ENCODE data around the gene OR6J1. TPM values are rescaled to one million over a fixed set of nuclear protein-coding genes. Genes with fewer than 3 reads are reported as not detected.
"Not testable (repeated sequence)": the region's sequence is repeated elsewhere in the genome, so short reads cannot be mapped to it uniquely, and the experiment has no call there.

OR6J1 gene
- total RNA-seq, 2 donors from 2014 or later, result not detected

GRCh38 chr14:22646570-22647254 lies 2.6 kb upstream of the OR6J1 start:
- H3K36me3 Mint-ChIP-seq (ENCODE audit: insufficient read depth in 2 of 2), result no peaks in the 10 kb centered on the region
- H3K27me3 Mint-ChIP-seq (ENCODE audit: low read depth), result peaks cover 10% of the 10 kb centered on the region
- peak overlapping the region; percentile 94 for H3K27ac Mint-ChIP-seq
- H3K4me3 Mint-ChIP-seq, result peak overlapping the region in 1 of 2 donors; percentile 33
- ATAC-seq (replicated peaks in 1 of 2) (peak; percentile 30 to 42), DNase-seq (no peak)
- H3K9me3 Mint-ChIP-seq, result no peaks in the 10 kb centered on the region
- peaks cover 29% of the 10 kb centered on the region for H3K4me1 Mint-ChIP-seq (ENCODE audit: low read depth)

GRCh38 chr14:22641846-22642245 lies 2.3 kb downstream of the OR6J1 start:
- no peak for DNase-seq
- peaks cover 10% of the 10 kb centered on the region for H3K27me3 Mint-ChIP-seq (ENCODE audit: low read depth)
- H3K4me3 Mint-ChIP-seq, result no peak overlapping the region
- H3K4me1 Mint-ChIP-seq (ENCODE audit: low read depth), result peaks cover 24% of the 10 kb centered on the region
- no peak overlapping the region for H3K27ac Mint-ChIP-seq
- H3K36me3 Mint-ChIP-seq (ENCODE audit: insufficient read depth in 2 of 2), result peaks cover 0 to 2% of the 10 kb centered on the region in 2 donors
- ATAC-seq (replicated peaks in 1 of 2), result no peak
- H3K9me3 Mint-ChIP-seq, result no peaks in the 10 kb centered on the region

GRCh38 chr14:22640192-22640591 lies 4.0 kb downstream of the OR6J1 start:
- no peak for DNase-seq
- H3K27ac Mint-ChIP-seq, result no peak overlapping the region
- peaks cover 10% of the 10 kb centered on the region for H3K27me3 Mint-ChIP-seq (ENCODE audit: low read depth)
- peaks cover 12% of the 10 kb centered on the region for H3K4me1 Mint-ChIP-seq (ENCODE audit: low read depth)
- no peak for ATAC-seq (replicated peaks in 1 of 2)
- no peaks in the 10 kb centered on the region for H3K9me3 Mint-ChIP-seq
- H3K4me3 Mint-ChIP-seq, result no peak overlapping the region
- H3K36me3 Mint-ChIP-seq (ENCODE audit: insufficient read depth in 2 of 2), result peaks cover 0 to 2% of the 10 kb centered on the region in 2 donors

GRCh38 chr14:22635980-22636379 lies 8.2 kb downstream of the OR6J1 start:
- not testable (repeated sequence) for H3K27ac Mint-ChIP-seq; H3K4me3 Mint-ChIP-seq; H3K27me3 Mint-ChIP-seq (ENCODE audit: low read depth); DNase-seq; H3K9me3 Mint-ChIP-seq; H3K36me3 Mint-ChIP-seq (ENCODE audit: insufficient read depth in 2 of 2); H3K4me1 Mint-ChIP-seq (ENCODE audit: low read depth); ATAC-seq (replicated peaks in 1 of 2)

GRCh38 chr14:22634233-22634900 lies 9.8 kb downstream of the OR6J1 start:
- Mint-ChIP-seq H3K4me3 (no peak overlapping the region), H3K36me3 (ENCODE audit: insufficient read depth in 2 of 2) (peaks cover 5 to 9% of the 10 kb centered on the region in 2 donors), H3K4me1 (ENCODE audit: low read depth) (no peaks in the 10 kb centered on the region), H3K27me3 (ENCODE audit: low read depth) (no peaks in the 10 kb centered on the region), H3K9me3 (peaks cover 4 to 12% of the 10 kb centered on the region in 2 donors), H3K27ac (no peak overlapping the region)
- ATAC-seq (replicated peaks in 1 of 2), result no peak
- DNase-seq, result no peak

GRCh38 chr14:22630486-22630885 lies 13.7 kb downstream of the OR6J1 start:
- H3K4me3 Mint-ChIP-seq, result no peak overlapping the region
- H3K27me3 Mint-ChIP-seq (ENCODE audit: low read depth), result no peaks in the 10 kb centered on the region
- H3K4me1 Mint-ChIP-seq (ENCODE audit: low read depth), result no peaks in the 10 kb centered on the region
- no peak for ATAC-seq (replicated peaks in 1 of 2)
- H3K36me3 Mint-ChIP-seq (ENCODE audit: insufficient read depth in 2 of 2), result peaks cover 3 to 9% of the 10 kb centered on the region in 2 donors
- no peak overlapping the region for H3K27ac Mint-ChIP-seq
- DNase-seq, result no peak
- peaks cover 4 to 12% of the 10 kb centered on the region in 2 donors for H3K9me3 Mint-ChIP-seq

- DNase-seq, result no peak
- Mint-ChIP-seq H3K27ac (no peak overlapping the region), H3K36me3 (ENCODE audit: insufficient read depth in 2 of 2) (peaks cover 3 to 9% of the 10 kb centered on the region in 2 donors)
These were observed 14.1 kb downstream of the OR6J1 start for GRCh38 chr14:22630066-22630465.

GRCh38 chr14:22629361-22629760 lies 14.8 kb downstream of the OR6J1 start:
- ATAC-seq (replicated peaks in 1 of 2) (no peak), DNase-seq (no peak)
- Mint-ChIP-seq H3K4me3 (no peak overlapping the region), H3K27ac (no peak overlapping the region), H3K27me3 (ENCODE audit: low read depth) (no peaks in the 10 kb centered on the region), H3K36me3 (ENCODE audit: insufficient read depth in 2 of 2) (peaks cover 3 to 9% of the 10 kb centered on the region in 2 donors), H3K9me3 (peaks cover 4 to 12% of the 10 kb centered on the region in 2 donors), H3K4me1 (ENCODE audit: low read depth) (no peaks in the 10 kb centered on the region)

More at GRCh38 chr14:22630066-22630465, 14.1 kb downstream of the OR6J1 start:
- no peak for ATAC-seq (replicated peaks in 1 of 2)
- H3K9me3 Mint-ChIP-seq, result peaks cover 4 to 12% of the 10 kb centered on the region in 2 donors
- no peak overlapping the region for H3K4me3 Mint-ChIP-seq
- no peaks in the 10 kb centered on the region for H3K4me1 Mint-ChIP-seq (ENCODE audit: low read depth)
- H3K27me3 Mint-ChIP-seq (ENCODE audit: low read depth), result no peaks in the 10 kb centered on the region

GRCh38 chr14:22627506-22628263 lies 16.5 kb downstream of the OR6J1 start:
- Mint-ChIP-seq H3K36me3 (ENCODE audit: insufficient read depth in 2 of 2) (peaks cover 3 to 9% of the 10 kb centered on the region in 2 donors), H3K27ac (no peak overlapping the region), H3K4me3 (no peak overlapping the region), H3K27me3 (ENCODE audit: low read depth) (peaks cover 8% of the 10 kb centered on the region), H3K4me1 (ENCODE audit: low read depth) (peaks cover 5% of the 10 kb centered on the region), H3K9me3 (peaks cover 4 to 12% of the 10 kb centered on the region in 2 donors)
- DNase-seq, result no peak
- no peak for ATAC-seq (replicated peaks in 1 of 2)

- Mint-ChIP-seq H3K27ac (no peak overlapping the region), H3K9me3 (peaks cover 4 to 9% of the 10 kb centered on the region in 2 donors), H3K36me3 (ENCODE audit: insufficient read depth in 2 of 2) (peaks cover 3 to 7% of the 10 kb centered on the region in 2 donors), H3K27me3 (ENCODE audit: low read depth) (peaks cover 8% of the 10 kb centered on the region), H3K4me1 (ENCODE audit: low read depth) (peaks cover 5% of the 10 kb centered on the region), H3K4me3 (no peak overlapping the region)
- DNase-seq (no peak), ATAC-seq (replicated peaks in 1 of 2) (no peak)
These were observed 17.6 kb downstream of the OR6J1 start for GRCh38 chr14:22626590-22626989.

GRCh38 chr14:22623047-22623446 lies 21.1 kb downstream of the OR6J1 start:
- DNase-seq (no peak), ATAC-seq (replicated peaks in 1 of 2) (no peak)
- peaks cover 8% of the 10 kb centered on the region for H3K27me3 Mint-ChIP-seq (ENCODE audit: low read depth)
- no peak overlapping the region for H3K27ac Mint-ChIP-seq
- H3K4me1 Mint-ChIP-seq (ENCODE audit: low read depth), result peaks cover 5% of the 10 kb centered on the region
- no peak overlapping the region for H3K4me3 Mint-ChIP-seq
- H3K36me3 Mint-ChIP-seq (ENCODE audit: insufficient read depth in 2 of 2), result no peaks in the 10 kb centered on the region
- peaks cover 0 to 2% of the 10 kb centered on the region in 2 donors for H3K9me3 Mint-ChIP-seq

GRCh38 chr14:22622255-22622654 lies 21.9 kb downstream of the OR6J1 start:
- H3K4me3 Mint-ChIP-seq, result no peak overlapping the region
- no peak overlapping the region for H3K27ac Mint-ChIP-seq
- peaks cover 5% of the 10 kb centered on the region for H3K4me1 Mint-ChIP-seq (ENCODE audit: low read depth)
- ATAC-seq (replicated peaks in 1 of 2), result no peak
- peaks cover 8% of the 10 kb centered on the region for H3K27me3 Mint-ChIP-seq (ENCODE audit: low read depth)
- H3K9me3 Mint-ChIP-seq, result peaks cover 0 to 2% of the 10 kb centered on the region in 2 donors
- H3K36me3 Mint-ChIP-seq (ENCODE audit: insufficient read depth in 2 of 2), result no peaks in the 10 kb centered on the region
- no peak for DNase-seq

GRCh38 chr14:22615765-22616164 lies 28.4 kb downstream of the OR6J1 start:
- H3K27me3 Mint-ChIP-seq (ENCODE audit: low read depth); H3K27ac Mint-ChIP-seq; DNase-seq; ATAC-seq (replicated peaks in 1 of 2); H3K4me1 Mint-ChIP-seq (ENCODE audit: low read depth); H3K4me3 Mint-ChIP-seq; H3K9me3 Mint-ChIP-seq; H3K36me3 Mint-ChIP-seq (ENCODE audit: insufficient read depth in 2 of 2): not testable (repeated sequence)

All from activated T-cell treated with anti-CD3 and anti-CD28 coated beads, Interleukin-2, amount 50 U/mL, for 72 hours (primary cell).